ENCODE results near the gene OVCH1. TPM values are rescaled to one million over a fixed set of nuclear protein-coding genes. Genes with fewer than 3 reads are reported as not detected.

Gene OVCH1
- total RNA-seq, 1 experiment from 2014 or later = not detected

DNA sequence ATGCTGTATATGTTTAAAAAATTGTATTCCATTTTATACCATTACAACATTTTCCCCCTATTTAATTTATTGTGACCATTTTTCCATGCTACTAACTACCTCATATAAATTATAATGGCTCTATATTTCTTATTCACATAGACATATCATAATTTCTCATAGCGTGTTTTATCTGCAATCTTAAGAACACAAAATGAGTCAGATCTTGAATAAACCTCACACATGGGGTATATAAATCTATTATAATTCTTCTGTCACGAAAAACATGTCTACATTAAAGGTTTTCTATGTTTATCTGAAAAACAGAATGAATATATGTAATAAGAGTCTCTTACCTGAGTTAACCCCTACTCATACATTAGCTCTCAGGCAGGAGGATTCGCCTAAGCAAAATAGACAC, 66.0 kb downstream of the OVCH1 start:
- H3K4me1 ChIP-seq (ENCODE audit: insufficient read depth, low read length) = no peaks in the 10 kb centered on the region
- no peak overlapping the region for H3K4me3 Mint-ChIP-seq

More for the DNA sequence above, 66.0 kb downstream of the OVCH1 start:
- Histone ChIP-seq H3K23me2 (ENCODE audit: insufficient read length, low read depth, low read length, poor library complexity, severe bottlenecking) (no peaks in the 10 kb centered on the region), H3K9me3 (ENCODE audit: control insufficient read depth, low read depth, low read length) (no peaks in the 10 kb centered on the region), H4K5ac (ENCODE audit: insufficient read length, low read depth, low read length) (no peak overlapping the region), H3K27me3 (ENCODE audit: insufficient read depth, low read length) (no peaks in the 10 kb centered on the region), H3K79me2 (ENCODE audit: insufficient read depth, low read length) (no peaks in the 10 kb centered on the region), H2BK15ac (ENCODE audit: low read depth, low read length) (no peak overlapping the region), H4K91ac (ENCODE audit: insufficient read length, low read depth, low read length) (no peak overlapping the region), H3T11ph (ENCODE audit: low read length) (no peak overlapping the region), H2BK12ac (ENCODE audit: insufficient read length, low read depth, low read length) (no peak overlapping the region), H4K20me1 (ENCODE audit: control insufficient read depth, insufficient read depth, insufficient read length) (no peaks in the 10 kb centered on the region), H2BK20ac (ENCODE audit: low read depth, low read length, poor library complexity, severe bottlenecking) (no peak overlapping the region), H3K14ac (ENCODE audit: insufficient read depth, low read length) (no peak overlapping the region), H3K27ac (ENCODE audit: insufficient read length, low read depth, low read length) (no peak overlapping the region), H4K8ac (replicated peaks; ENCODE audit: insufficient read length, low read depth, low read length) (no peak overlapping the region), H2BK5ac (ENCODE audit: insufficient read length, low read length) (no peak overlapping the region), H3K9ac (ENCODE audit: extremely low read depth, insufficient read length, low read length) (no peak overlapping the region), H3K18ac (ENCODE audit: insufficient read length, low read depth, low read length) (no peak overlapping the region), H2AK5ac (ENCODE audit: insufficient read length, low read length) (no peak overlapping the region), H3K4ac (ENCODE audit: low read depth, low read length) (no peak overlapping the region), H2BK120ac (ENCODE audit: low read depth, low read length, poor library complexity, severe bottlenecking) (no peak overlapping the region), H3K56ac (ENCODE audit: insufficient read length, low read depth, low read length) (no peak overlapping the region), H3K4me2 (ENCODE audit: insufficient read depth, insufficient read length, low read length) (no peak overlapping the region), H3K23ac (ENCODE audit: insufficient read length, low read depth, low read length) (no peak overlapping the region), H2AFZ (ENCODE audit: low read length) (no peak overlapping the region), H3K79me1 (ENCODE audit: insufficient read depth, low read depth, low read length, poor library complexity, severe bottlenecking) (no peaks in the 10 kb centered on the region)
- no CpG with 5 or more reads among the region's 3 CpGs for WGBS (ENCODE audit: extremely low coverage, insufficient read length, low lambda C conversion rate)
- Mint-ChIP-seq H3K27me3 (ENCODE audit: low read depth) (no peaks in the 10 kb centered on the region), H3K36me3 (ENCODE audit: insufficient read depth in 1 of 3, low read depth in 3 of 3) (peaks cover 1% of the 10 kb centered on the region in 3 experiments; a peak in 2 of 7 replicates), H3K27ac (no peak overlapping the region), H3K4me1 (peaks cover 10 to 11% of the 10 kb centered on the region in 2 experiments), H3K9me3 (peaks cover 1 to 2% of the 10 kb centered on the region in 2 experiments; a peak in 2 of 5 replicates)
- no peak for DNase-seq
- TF ChIP-seq, protein P1, sequence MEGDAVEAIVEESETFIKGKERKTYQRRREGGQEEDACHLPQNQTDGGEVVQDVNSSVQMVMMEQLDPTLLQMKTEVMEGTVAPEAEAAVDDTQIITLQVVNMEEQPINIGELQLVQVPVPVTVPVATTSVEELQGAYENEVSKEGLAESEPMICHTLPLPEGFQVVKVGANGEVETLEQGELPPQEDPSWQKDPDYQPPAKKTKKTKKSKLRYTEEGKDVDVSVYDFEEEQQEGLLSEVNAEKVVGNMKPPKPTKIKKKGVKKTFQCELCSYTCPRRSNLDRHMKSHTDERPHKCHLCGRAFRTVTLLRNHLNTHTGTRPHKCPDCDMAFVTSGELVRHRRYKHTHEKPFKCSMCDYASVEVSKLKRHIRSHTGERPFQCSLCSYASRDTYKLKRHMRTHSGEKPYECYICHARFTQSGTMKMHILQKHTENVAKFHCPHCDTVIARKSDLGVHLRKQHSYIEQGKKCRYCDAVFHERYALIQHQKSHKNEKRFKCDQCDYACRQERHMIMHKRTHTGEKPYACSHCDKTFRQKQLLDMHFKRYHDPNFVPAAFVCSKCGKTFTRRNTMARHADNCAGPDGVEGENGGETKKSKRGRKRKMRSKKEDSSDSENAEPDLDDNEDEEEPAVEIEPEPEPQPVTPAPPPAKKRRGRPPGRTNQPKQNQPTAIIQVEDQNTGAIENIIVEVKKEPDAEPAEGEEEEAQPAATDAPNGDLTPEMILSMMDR (conservative IDR thresholded peaks at IDR 0.05) = no peak
